ENCODE measurements around the gene CCRL2.
A peak's percentile ranks its signal among the peaks of the same experiment; 100 is the strongest.
"Not testable (repeated sequence)": the region's sequence is repeated elsewhere in the genome, so short reads cannot be mapped to it uniquely, and the experiment has no call there.

CCRL2 gene

GRCh38 chr3:46413951-46414350 lies 6.9 kb downstream of the CCRL2 start:
- Histone ChIP-seq H3K4me2 (peak overlapping the region; percentile 7), H3K4me1 (peaks cover 36% of the 10 kb centered on the region), H3K27me3 (no peaks in the 10 kb centered on the region), H3K27ac (no peak overlapping the region), H3K9ac (no peak overlapping the region), H4K20me1 (no peaks in the 10 kb centered on the region), H3K9me3 (no peaks in the 10 kb centered on the region), H3K4me3 (no peak overlapping the region), H3K36me3 (no peaks in the 10 kb centered on the region)
- TF ChIP-seq Cebpa-rat (IDR thresholded peaks at IDR 0.05): no peak

DNA sequence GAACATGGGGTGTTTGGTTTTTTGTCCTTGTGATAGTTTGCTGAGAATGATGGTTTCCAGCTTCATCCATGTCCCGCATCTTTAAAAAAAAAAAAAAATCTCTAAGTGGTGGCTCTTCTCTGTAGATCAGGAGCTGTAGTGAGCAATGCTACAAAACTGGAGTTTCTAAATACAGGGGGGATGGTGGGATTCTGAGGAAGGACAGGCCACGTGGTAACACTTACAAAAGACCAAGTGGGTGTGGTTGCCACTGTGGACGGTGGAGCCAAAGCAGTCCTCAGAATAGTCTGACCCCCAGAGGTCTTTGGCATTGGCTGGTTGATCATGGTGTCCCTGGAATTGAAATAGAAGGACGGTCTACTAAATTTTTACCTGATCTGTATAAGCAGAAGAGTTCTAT lies 7.7 kb downstream of the CCRL2 start:
- H3K27ac ChIP-seq: no peak overlapping the region
- no peak overlapping the region for H3K4me3 ChIP-seq
- no peaks in the 10 kb centered on the region for H3K9me3 ChIP-seq
- no peaks in the 10 kb centered on the region for H4K20me1 ChIP-seq
- H3K27me3 ChIP-seq: no peaks in the 10 kb centered on the region
- no peak overlapping the region for H3K9ac ChIP-seq
- no peak overlapping the region for H3K4me2 ChIP-seq
- no peak for TF ChIP-seq Cebpa-rat (IDR thresholded peaks at IDR 0.05)
- H3K36me3 ChIP-seq: no peaks in the 10 kb centered on the region
- H3K4me1 ChIP-seq: peaks cover 36% of the 10 kb centered on the region

GRCh38 chr3:46416125-46416810 lies 9.2 kb downstream of the CCRL2 start:
- Histone ChIP-seq H4K20me1 (no peaks in the 10 kb centered on the region), H3K4me2 (peak overlapping the region; percentile 63), H3K4me1 (peaks cover 36% of the 10 kb centered on the region), H3K9ac (0 out of 2 replicates have a peak overlapping the region, but pooled peaks have one; percentile 7), H3K9me3 (no peaks in the 10 kb centered on the region), H3K4me3 (no peak overlapping the region), H3K27ac (peak overlapping the region; percentile 45; the same call in 1 of the 2 replicates), H3K36me3 (no peaks in the 10 kb centered on the region), H3K27me3 (no peaks in the 10 kb centered on the region)
- TF ChIP-seq Cebpa-rat (IDR thresholded peaks at IDR 0.05): no peak

- Histone ChIP-seq H4K20me1 (no peaks in the 10 kb centered on the region), H3K36me3 (no peaks in the 10 kb centered on the region), H3K9me3 (no peaks in the 10 kb centered on the region), H3K27ac (peak overlapping the region; percentile 45; the same call in 1 of the 2 replicates), H3K4me2 (peak overlapping the region; percentile 63), H3K4me1 (peaks cover 36% of the 10 kb centered on the region), H3K9ac (0 out of 2 replicates have a peak overlapping the region, but pooled peaks have one; percentile 7), H3K27me3 (no peaks in the 10 kb centered on the region), H3K4me3 (no peak overlapping the region)
- TF ChIP-seq Cebpa-rat (IDR thresholded peaks at IDR 0.05): no peak
Observed at GRCh38 chr3:46416811-46417510, 9.9 kb downstream of the CCRL2 start.

GRCh38 chr3:46417841-46418611 lies 11.0 kb downstream of the CCRL2 start:
- H3K4me1 ChIP-seq: peaks cover 29% of the 10 kb centered on the region
- H3K36me3 ChIP-seq: no peaks in the 10 kb centered on the region
- TF ChIP-seq Cebpa-rat (IDR thresholded peaks at IDR 0.05): no peak
- no peak overlapping the region for H3K27ac ChIP-seq
- no peak overlapping the region for H3K4me3 ChIP-seq
- H3K9ac ChIP-seq: no peak overlapping the region
- H3K27me3 ChIP-seq: no peaks in the 10 kb centered on the region
- H4K20me1 ChIP-seq: no peaks in the 10 kb centered on the region
- no peaks in the 10 kb centered on the region for H3K9me3 ChIP-seq
- no peak overlapping the region for H3K4me2 ChIP-seq

- Histone ChIP-seq H3K36me3 (no peaks in the 10 kb centered on the region), H3K27ac (no peak overlapping the region), H4K20me1 (no peaks in the 10 kb centered on the region), H3K4me3 (no peak overlapping the region), H3K9ac (no peak overlapping the region), H3K9me3 (no peaks in the 10 kb centered on the region), H3K4me1 (peaks cover 19% of the 10 kb centered on the region), H3K27me3 (no peaks in the 10 kb centered on the region), H3K4me2 (no peak overlapping the region)
- no peak for TF ChIP-seq Cebpa-rat (IDR thresholded peaks at IDR 0.05)
Observed at GRCh38 chr3:46419816-46420215, 12.8 kb downstream of the CCRL2 start.

GRCh38 chr3:46420931-46421330 lies 13.9 kb downstream of the CCRL2 start:
- H3K4me1 ChIP-seq: peaks cover 15% of the 10 kb centered on the region
- H3K27ac ChIP-seq: no peak overlapping the region
- H3K27me3 ChIP-seq: no peaks in the 10 kb centered on the region
- H3K4me3 ChIP-seq: no peak overlapping the region
- H3K9ac ChIP-seq: no peak overlapping the region
- H3K4me2 ChIP-seq: no peak overlapping the region
- no peak for TF ChIP-seq Cebpa-rat (IDR thresholded peaks at IDR 0.05)
- no peaks in the 10 kb centered on the region for H4K20me1 ChIP-seq
- no peaks in the 10 kb centered on the region for H3K36me3 ChIP-seq
- H3K9me3 ChIP-seq: no peaks in the 10 kb centered on the region

DNA sequence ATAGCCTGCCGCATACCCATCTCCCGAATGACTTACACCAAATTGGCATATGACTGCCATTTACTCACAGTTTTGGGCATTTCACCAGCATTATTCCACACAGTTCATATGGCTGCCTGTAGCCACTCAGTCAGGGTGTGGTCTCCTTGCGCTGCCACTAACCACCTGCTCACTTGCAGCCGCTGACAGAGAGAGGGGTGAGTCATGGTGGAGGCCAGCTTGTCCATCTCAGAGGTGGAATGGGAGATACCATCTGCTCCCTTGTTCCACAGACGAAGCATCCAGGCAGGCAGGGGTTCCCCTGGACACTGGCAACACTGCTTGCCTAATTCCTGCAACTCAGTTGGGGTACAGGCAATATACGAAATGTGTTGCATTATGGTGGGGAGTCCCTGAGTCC lies 15.6 kb downstream of the CCRL2 start:
- Histone ChIP-seq H3K27ac (no peak overlapping the region), H3K9me3 (no peaks in the 10 kb centered on the region), H3K4me2 (no peak overlapping the region), H3K4me3 (no peak overlapping the region), H3K36me3 (no peaks in the 10 kb centered on the region), H3K27me3 (no peaks in the 10 kb centered on the region), H3K9ac (no peak overlapping the region), H3K4me1 (0 out of 2 replicates have a peak, but pooled peaks cover 5% of the 10 kb centered on the region), H4K20me1 (no peaks in the 10 kb centered on the region)
- TF ChIP-seq Cebpa-rat (IDR thresholded peaks at IDR 0.05): no peak

GRCh38 chr3:46423588-46423987 lies 16.5 kb downstream of the CCRL2 start:
- Histone ChIP-seq H3K4me2 (no peak overlapping the region), H3K4me3 (no peak overlapping the region), H3K9ac (no peak overlapping the region), H3K4me1 (0 out of 2 replicates have a peak, but pooled peaks cover 5% of the 10 kb centered on the region), H3K27ac (no peak overlapping the region), H3K9me3 (no peaks in the 10 kb centered on the region), H3K27me3 (no peaks in the 10 kb centered on the region), H3K36me3 (no peaks in the 10 kb centered on the region), H4K20me1 (no peaks in the 10 kb centered on the region)
- TF ChIP-seq Cebpa-rat (IDR thresholded peaks at IDR 0.05): no peak

- H3K27ac ChIP-seq, H3K4me1 ChIP-seq, H3K4me3 ChIP-seq, H3K4me2 ChIP-seq, H3K36me3 ChIP-seq, H3K27me3 ChIP-seq, H4K20me1 ChIP-seq, H3K9ac ChIP-seq, H3K9me3 ChIP-seq: not testable (repeated sequence)
Observed at GRCh38 chr3:46426476-46426875, 19.4 kb downstream of the CCRL2 start.

DNA sequence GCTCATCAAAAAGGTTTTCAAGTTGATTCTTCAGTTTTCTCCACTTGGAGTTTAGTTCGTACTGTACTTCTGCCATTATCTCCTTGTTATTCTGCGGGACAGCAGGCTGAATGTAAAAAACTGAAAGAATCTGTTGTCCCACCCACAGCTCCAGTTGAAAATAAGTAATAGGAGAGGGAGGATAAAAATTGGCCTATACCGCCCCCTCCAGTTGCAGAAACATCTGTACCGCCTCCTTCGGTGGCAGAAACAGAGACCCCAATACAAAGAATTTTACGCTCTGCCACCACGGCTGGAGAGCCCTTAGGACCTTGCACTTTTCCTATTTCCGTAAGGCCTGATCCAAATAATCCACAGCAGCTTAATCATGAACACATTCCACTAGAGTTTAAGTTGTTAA lies 20.3 kb downstream of the CCRL2 start:
- not testable (repeated sequence) for H3K36me3 ChIP-seq, H3K4me3 ChIP-seq, H3K4me2 ChIP-seq, H4K20me1 ChIP-seq, H3K9ac ChIP-seq, H3K27me3 ChIP-seq, H3K27ac ChIP-seq, H3K4me1 ChIP-seq
- peaks cover 16% of the 10 kb centered on the region for H3K9me3 ChIP-seq

Data from BLaER1 (cell line).